Activated CD4-positive, alpha-beta T cell treated with anti-CD3 and anti-CD28 coated beads, Interleukin-2, Interleukin-6, amounts not matched to agents 100 ng/mL and 50 ng/mL, durations not matched to agents 16 hours and 8 hours (primary cell): Measurements from ENCODE around the gene SLC34A3.

Source experiments
- DNase-seq: peaks from one replicate; pipeline ENCODE4 v3.0.0-alpha.2; 2020

Gene SLC34A3

DNA sequence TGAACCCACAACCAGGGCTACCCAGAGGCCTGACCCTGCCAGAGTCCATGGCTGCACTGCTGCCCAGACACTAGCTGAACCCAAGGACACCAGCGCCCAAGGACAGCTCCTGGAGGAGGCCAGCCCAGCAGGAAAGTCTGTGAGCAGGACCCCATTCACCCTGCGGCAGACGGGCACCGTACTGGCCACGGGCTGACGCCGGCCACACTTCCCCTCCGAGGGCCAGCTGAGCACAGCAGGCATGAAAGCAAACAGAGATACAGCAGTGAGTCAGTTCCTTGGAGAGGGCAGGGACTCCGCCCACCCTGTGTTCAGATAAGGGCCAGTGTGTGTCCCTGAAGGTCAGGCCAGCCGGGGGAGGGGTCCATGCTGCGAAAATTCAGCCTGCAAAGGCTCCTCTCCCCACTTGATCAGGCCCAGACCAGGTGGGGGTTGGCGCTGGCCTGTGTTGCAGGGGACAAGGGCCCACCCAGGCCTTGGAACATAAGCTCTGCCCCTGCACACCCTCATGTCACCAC lies 11.9 kb upstream of the SLC34A3 start:
- DNase-seq, result no peak

DNA sequence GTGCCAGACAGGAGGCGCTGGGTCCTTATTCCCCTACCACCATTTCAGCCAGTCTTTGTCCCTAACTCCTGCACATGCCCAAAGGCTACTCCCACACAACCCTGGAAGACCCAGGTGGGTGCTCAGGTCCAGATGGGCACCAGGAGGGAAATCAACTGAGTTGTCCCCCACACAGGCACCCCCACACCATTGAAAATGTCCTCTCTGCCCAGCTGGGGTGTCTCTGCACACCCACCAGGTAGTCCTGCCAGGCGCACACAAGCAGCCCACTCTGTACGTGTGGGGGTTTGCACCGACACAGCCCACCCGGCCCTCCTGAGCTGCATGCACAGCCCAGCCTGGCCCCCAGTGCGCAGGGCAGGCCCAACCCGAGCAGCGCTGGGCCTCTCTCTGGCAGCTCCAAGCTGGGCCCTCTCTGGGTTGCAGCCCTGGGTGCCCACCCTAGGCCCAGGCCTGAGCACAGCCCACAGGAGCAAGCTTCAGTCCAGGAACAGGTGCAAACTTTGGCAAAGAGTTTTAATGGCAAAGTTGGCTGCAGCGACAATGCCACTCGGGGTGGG lies 10.9 kb upstream of the SLC34A3 start:
- DNase-seq, result no peak

DNA sequence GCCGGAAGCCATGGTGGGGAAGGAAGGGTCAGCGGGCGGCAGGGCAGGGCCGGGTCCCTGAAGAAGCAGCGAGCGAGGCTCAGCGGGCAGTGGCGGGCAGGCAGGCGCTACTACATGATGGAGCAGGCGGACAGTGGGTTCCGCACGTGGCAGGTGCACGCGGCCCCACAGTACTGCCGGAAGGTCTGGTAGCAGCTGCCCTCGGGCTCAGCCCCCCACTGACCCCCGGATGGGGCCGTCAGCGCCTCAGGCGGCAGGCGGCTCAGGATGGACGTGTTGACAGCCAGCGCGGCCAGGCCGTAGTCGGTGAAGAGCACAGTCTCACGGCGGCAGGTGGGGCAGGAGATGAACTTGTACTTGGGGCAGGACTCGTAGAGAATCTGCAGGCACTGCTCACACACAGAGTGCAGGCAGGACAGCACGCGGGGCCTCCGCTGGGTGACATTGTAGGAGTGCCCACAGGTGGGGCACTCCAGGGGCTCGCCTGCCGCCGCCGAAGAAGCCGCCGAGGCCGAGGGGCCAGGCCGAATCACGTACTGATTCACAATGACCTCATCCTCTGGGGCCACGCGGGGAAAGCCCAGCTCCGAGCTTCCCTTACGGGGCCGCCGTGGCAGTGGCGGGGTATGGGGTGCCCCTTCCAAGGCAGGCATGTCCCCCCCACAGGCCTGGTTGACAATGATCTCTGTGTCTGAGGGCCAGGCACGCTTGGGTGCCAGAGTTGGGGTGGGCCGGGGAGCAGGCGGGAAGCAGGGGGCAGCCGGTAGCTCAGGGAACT lies 10.2 kb upstream of the SLC34A3 start:
- no peak for DNase-seq

DNA sequence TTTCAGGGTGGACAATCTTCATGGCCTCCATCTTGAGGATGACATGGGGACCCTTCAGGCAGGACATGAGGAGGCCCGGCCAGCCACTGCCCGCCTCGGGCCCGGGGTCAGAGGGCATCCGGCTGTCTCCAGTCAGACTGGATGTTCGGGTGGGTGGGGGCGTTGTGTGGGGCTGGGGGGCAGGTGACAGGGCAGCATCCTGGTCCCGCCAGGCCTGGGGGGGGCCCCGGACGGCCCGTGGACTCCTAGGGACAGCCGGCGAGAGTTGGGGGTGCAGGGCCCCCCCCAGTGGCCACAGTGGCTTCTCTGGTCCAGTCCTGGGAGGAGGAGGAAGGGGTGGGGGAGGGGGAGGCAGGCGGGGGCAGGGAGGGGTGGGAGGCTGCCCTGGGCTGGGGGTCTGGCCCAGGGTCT lies 9.6 kb upstream of the SLC34A3 start:
- no peak for DNase-seq

DNA sequence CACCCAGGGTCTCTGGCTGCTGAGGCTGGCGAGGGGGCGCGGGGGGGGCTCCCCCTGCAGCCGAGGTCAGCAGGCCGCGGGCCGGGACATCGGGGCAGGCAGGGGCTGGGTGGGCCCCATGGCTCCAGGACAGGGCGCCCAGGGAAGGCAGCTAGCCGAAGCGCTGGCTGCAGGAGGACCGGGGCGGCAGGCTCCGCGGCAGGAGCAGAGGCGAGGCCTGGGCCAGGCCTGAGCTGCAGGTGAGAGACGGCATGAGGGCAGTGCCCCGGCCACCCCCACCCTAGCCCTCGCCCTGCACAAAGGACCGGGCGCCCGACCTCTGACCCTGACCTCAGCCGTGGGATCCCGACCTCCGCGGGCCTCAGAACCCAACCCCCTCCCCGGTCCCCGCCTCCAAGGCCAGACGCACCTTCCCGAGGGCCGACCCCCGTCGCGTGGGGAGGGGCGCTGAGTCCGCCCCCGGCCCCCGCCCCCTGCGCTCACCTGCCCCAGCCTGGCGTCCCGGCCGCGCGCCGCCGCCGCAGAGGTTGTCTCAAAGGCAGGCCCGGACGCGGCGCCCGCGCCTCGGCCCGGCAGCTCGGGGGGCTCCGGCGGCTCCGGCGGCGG lies 9.1 kb upstream of the SLC34A3 start:
- peak; percentile 20 for DNase-seq

DNA sequence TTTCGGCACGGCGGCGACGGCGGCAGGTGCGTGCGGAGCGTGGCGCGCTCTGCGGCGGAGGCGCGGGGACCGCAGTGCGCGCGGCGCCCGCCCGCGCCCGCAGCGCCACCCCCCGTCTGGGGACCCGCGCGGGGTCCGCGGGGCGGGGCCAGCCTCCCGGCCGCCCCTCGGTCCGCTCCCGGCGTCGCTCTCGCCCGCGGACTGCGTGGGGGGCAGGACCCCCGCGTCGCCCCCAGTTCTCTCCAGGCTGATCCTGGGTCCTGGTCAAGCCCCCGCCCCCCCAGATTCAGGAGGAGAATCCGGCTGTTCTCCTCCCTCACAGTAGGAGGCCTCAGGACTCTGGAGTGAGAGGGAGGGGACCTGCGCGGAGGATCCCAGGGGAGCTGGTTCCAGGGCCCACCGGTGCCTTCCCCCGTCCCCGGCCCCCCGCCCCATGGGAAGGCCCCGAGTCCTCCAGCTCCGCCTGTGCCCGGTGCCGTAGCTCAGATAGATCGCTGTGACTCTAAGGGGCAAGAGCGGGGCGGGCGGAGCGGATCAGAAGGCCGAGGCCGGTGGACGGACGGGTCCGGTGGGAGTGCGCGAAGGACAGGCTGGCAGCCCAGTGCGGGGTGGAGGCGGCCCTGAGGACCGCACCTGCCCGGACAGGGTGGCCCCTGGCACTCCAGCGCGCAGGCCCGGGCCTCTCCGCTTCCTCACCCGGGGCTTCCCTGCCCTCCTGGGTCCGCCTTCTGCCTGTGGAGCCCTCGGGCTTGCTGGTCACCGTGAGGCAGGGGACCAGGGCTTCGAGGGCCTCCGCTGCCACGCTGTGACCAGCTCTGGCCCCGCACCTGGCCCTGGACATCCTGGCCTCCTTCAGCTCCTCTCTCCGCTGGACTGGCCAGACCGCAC lies 8.3 kb upstream of the SLC34A3 start, which contains the start of gene RNF208:
TSS of gene RNF208 (minus strand) at position 51 of the 888 bp plus-strand sequence. CDS start 1,028 bp downstream, outside the sequence.
- DNase-seq, result peak; percentile 15

DNA sequence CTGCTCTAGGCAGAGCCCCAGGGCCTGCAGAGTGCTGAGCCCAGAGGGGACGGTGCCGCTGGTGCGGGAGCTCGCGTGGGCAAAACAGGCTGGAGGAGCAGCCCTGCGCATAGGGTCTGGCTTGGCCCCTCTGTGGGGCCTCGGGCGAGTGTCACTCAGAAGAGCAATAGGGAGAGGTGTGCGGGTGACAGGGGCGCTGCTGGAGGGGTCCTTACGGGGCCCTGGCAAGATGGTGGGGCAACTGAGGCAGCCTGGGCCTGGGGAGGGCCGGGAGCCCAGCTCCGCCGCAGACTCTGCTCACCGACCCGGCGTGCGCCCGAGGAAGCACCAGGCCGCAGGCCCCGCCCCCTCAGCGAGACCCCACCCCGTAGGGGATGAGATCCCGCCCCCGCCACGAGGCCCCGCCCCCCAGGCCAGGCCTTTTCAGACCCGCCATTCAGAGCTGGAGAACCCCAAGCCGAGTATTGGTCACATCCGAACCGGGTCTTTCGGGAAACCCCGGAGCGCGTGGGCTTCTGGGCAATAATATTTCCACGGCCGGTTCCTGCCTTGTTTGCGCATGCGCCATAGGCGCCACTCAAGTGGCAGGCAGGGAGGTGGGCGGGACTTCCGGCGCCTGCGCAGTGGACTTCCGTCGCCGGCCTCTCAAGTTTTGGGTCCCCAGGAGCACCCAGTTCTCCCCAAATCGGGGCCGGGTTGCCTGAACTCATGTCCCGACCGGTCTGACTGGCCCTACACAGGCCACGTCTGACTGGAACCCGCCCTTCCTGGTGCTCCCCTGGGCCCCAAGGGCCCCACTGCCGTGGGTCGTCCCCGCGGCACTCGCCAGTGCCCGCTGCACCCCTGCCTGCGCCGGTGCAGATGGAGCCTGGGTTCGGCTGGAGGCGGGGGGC lies 7.4 kb upstream of the SLC34A3 start:
- DNase-seq, result peak; percentile 100

DNA sequence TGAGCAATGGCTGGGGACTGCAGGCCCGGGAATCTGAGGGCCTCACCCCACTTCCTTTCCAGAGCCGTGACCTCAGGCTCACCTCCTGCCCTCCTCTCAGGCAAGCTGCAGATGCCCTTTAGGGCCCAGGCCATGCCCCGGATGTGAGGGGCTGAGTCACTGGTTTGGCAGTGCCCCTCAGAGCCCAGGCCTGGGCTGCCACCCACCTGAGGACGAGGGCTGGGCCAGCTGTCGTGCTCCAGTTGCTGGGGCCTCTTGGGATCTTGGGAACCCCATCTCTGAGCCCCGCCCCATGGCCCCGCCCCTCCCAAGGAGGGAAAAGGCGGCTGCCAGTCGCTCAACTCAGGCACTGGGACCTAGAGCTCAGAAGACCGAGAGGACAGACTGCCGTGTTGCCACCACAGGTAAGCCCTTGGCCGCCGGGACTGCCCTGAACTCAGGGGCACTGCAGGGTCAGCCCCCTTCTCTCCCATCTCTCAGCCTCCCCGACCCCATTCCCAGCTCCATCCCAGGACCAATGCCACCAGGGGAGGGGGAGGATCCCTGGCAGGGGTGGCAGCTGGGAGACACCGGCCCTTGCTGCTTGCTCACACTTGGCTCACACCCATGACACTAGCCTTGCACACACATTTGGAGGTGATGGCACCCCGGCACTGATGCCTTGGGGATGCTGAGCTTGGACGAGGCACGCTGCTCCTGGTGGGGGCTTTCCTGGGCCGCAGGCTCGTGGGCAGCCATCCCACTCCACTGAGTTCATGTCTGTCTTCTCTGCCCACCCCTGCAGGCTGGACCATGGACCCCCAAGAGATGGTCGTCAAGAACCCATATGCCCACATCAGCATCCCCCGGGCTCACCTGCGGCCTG lies 5.6 kb upstream of the SLC34A3 start, which contains the start of gene CYSRT1:
TSS of gene CYSRT1 (plus strand) at position 345 of the 865 bp plus-strand sequence. CDS start at position 793, 448 bp downstream.
- DNase-seq, result peak; percentile 41

DNA sequence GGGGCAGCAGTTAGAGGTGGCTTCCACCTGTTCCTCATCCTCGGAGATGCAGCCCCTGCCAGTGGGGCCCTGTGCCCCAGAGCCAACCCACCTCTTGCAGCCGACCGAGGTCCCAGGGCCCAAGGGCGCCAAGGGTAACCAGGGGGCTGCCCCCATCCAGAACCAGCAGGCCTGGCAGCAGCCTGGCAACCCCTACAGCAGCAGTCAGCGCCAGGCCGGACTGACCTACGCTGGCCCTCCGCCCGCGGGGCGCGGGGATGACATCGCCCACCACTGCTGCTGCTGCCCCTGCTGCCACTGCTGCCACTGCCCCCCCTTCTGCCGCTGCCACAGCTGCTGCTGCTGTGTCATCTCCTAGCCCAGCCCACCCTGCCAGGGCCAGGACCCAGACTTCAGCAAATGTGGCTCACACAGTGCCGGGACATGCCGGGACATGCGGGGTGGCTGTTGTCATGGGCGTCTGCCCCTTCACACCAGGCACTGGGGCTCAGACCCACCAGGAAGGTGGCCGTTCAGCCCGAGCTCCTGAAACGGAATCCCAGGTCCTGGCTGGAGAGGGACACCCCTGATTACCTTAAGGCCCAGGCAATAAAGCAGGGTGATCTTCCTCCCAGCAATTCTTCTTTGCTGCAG lies 4.9 kb upstream of the SLC34A3 start:
- DNase-seq, result no peak

DNA sequence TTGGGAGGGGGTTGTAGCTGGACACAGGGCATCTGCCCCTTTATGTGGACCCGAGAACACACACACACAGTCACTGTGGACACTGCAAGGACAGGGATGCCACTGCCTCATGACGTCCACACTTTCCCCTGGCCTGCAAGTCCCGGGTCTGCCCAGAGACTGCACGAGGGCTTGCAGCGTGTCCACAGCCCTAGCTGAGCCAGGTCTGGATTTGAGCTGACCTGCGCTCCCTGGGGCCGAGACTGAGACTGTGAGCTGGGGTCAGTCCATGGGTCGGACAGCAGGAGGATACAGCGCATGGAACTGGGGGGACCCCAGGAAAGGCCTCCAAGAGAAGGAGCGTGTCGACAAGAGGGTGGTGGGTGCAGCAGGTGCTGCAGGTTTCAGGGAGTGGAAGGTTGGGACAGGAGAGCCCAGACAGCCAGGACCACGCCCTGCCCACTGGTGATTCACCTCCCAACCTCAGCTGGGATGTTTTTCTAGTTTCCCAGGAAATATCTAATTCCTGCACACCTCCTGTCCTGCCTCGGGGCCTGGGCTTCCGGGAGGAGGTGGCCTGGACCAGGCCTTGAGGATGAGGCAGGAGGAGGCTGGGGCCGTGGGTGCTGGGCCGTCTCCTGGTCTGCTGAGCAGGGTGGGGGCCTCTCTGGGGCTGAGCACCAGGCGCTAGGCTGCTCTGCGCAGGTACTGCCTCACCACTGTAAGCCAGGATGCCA lies 4.2 kb upstream of the SLC34A3 start:
- DNase-seq, result no peak

DNA sequence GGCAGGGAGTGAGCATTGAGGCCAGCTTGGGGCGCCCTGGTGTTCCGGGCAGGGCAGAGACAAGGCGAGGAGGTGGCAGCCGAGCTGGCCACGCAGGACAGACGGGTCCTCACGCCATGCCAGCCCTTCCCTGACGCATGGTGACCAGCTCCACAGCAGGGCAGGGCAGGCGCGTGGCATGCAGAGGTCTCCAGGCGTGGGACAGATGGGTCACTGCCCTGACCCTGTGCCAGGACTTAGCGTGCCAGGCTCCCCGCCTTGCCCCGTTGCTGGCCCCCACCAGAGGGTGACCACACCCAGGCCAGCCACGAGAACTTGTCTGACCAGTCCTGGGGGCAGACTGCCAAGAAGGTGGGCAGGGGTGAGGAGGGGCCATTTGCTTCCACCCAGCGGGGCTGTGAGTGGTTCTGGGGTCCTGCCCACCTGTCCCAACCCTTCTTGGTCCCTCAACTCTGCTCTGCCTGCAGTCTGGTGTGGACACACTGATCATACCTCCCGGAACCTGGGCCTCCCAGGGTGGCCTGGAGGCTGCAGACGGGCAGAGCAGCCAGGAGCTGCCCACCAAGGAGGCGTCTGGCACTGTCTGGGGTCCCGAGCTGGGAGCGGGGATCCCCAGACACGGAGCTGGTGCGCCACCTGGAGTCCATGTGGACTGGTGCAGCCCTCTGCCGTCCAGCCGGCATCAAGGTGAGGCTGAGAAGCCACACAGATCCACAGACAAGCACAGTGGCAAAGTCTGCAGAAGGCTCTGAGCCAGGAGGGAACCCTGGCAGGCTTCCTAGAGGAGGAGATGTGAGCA lies 3.4 kb upstream of the SLC34A3 start, which contains the start of gene RNF224:
TSS of gene RNF224 (plus strand) at position 449 of the 799 bp plus-strand sequence. CDS start 834 bp downstream, outside the sequence.
- DNase-seq, result peak; percentile 88

DNA sequence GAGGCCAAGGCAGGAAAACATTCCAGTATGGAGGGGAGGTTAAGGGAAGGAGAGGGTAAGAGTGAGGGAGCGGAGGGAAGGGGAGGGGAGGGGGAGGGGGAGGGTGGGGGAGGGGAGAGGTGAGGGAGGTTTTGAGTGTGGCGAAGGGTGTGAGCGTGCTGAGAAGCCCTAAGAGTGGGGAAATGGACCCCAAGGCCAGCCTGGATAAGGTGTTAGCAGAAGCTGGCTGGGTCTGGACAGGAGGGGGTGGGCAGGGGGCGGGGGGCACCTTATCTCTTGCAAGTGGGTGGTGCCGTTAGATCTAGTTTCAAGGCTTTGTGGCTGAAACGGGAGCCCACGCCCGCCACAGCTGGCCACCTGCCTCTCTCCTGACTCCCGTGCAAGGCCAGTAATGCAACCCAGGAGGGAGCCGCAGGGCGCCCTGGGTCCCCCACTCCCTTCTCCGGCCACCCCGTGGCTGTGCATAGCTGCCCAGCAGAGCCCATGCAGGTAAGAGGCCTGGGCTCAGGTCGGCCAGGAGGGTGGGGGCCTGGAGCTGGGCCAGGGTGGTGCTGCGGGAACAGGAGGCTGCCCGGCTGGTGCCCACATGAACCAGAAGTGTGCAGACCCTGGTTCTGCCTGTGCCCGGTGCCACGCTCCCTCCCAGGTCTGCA lies 2.7 kb upstream of the SLC34A3 start:
- DNase-seq, result no peak

DNA sequence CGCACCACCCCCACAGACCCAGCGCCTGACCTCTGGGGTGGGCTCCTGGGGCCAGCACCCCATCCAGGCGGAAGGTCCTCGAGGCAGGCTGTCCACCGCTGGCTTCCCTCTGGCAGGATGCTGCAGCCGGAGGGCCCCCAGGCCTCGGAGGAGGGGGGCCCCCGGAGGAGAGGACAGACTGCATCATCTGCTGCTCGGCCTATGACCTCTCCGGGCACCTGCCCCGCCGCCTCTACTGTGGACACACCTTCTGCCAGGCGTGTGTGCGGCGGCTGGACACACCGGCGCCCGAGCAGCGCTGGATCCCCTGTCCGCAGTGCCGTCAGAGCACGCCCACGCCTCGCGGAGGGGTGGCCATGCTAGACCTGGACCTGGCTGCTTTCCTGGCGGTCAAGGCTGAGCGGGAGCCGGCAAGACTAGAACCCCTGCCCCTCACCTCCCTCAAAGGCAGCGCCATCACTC lies 2.2 kb upstream of the SLC34A3 start:
- no peak for DNase-seq

DNA sequence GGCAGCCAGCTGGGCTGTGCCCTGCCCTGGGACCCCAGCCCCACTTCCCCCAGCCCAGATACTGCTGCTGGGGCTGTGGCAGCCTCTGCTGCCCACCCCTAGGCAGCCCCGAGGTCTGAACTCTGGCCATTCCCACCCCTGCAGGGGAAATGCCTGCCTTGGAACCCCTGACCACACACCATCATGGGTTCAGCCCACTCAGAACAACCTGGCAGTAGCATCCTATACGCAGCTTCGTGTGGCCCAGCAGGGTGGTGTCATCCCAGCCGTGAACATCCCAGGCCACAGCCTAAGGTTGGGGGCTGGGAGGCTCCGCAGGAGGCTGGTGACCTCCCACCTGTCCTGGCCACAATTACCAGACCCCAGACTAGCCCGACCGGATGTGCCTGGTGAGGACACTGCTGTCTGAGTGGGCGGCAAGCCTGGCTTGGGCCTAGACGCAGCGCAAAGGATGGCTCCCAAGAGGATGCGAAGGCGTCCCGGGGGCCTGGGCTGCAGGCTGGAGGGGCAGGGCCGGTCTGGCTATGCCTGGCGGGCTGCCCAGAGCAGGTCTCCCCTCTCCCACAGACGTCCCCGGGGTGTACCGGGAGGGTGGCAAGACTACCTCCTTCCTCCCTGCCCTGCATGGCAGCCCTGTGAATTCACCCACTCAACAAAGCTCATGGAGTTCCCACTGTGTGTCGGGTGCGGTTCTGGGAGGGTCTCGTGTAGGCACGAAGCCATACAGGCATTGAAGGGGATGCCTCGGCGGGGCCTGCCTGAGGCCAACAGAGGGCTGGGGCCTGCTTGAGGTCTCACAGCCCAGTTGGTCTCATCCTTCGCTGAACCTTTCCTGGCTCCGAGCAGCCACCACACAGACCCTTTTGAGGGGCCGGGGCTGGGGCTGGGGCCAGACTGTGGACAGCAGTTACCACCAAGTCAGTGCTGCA lies 1.5 kb upstream of the SLC34A3 start:
- DNase-seq, result no peak

DNA sequence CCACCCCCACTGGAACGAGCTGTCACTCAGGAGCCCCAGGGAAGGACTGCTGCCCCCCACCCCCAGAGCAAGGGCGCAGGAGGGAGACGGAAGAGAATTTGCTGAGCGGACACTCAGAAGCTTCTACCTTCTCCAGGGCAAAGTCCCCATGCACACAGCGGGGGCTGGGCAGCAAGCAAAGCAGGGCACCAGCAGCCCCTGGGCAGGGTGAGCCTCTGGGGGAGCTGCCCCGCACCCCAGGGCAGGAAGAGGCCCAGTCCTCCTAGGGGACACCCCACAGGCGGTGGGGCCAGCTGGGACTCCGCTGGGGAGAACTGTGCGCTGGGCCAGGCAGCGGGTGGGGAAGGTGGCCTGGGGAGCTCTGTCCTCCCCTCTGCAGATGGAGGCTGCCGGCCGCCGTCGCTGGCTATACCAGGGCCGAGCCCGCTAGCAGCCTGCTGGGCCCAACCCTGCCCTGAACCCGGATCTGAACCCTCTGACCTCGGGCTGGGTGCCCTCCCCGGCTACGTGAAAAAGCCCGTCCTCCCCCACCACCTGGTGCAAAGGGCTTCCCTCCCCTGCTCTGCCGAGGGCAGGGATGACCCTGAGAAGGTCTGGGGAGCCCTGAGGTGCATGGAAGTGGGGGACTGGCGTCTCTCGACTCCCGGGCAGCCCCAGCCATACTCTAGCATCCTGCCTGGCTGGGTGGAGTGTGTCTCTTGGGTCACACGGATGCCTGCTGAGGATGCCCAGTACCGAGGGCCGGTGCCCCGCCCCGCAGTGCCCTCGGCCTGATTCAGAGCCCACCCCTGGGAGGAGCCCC lies 597 bp upstream of the SLC34A3 start:
- no peak for DNase-seq
